GM04503 (cell line): ENCODE measurements around the gene WDR90.

Experiments
- DNase-seq: peaks from one replicate; pipeline ENCODE4 v3.0.0-alpha.2; 2012; ENCODE audit warnings: low read depth

The WDR90 gene

GRCh38 chr16:660459-661183, 11.5 kb downstream of the WDR90 start:
- DNase-seq: no peak

GRCh38 chr16:661184-661821, 12.1 kb downstream of the WDR90 start:
- no peak for DNase-seq

- DNase-seq: no peak
Measured at GRCh38 chr16:662095-662494, 12.9 kb downstream of the WDR90 start.

- no peak for DNase-seq
Measured at GRCh38 chr16:662597-662996, 13.4 kb downstream of the WDR90 start.

DNA sequence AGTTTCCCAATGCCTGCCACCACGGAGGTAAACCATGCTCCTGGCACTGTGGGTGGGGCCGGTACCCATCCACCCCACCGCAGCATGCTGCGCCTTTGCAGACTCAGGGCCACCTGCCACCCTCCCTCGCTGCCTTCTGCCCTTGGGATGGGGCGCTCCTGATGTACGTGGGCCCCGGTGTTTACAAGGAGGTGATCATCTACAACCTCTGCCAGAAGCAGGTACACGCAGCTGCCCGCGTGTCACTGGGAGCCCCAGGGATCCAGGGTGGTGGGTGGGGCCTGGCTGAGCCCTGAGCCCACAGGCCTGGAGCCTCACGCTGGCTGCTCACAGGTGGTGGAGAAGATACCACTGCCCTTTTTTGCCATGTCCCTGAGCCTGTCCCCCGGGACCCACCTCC, 17.4 kb downstream of the WDR90 start:
- DNase-seq: no peak

GRCh38 chr16:667113-667779, 18.1 kb downstream of the WDR90 start:
- DNase-seq: no peak

DNA sequence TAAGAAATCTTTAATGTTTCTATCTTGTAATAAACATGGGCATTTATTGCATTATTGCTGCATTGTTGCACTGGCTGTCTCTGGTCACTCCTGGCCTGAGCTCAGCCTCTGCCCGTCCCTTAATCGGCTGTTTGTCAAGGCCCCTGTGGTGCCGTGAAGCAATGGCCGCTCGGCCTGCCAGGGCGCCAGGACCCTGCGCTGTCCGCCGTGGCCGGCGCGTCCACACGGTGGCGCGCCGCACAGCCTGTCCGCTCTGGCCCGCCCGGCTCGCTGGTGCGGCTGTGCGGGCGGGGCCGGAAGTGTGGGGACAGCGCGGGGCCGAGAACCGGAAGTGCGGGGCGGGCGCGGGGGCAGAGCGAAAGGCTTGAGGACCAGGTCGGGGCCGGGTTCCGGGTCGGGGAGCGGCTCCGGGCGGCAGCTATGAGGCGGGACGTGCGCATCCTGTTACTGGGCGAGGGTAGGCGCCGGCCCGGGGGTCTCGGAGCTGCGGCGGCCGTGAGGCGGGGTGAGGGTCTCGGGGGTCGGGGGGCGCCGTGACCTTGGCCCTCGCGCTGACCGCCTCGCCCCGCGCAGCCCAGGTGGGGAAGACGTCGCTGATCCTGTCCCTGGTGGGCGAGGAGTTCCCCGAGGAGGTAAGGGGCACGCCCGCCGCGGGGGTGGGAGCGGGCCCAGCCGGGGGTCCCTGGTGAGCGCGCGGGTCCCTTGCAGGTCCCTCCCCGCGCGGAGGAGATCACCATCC, 18.8 kb downstream of the WDR90 start, which contains the start of gene RHOT2:
TSS of gene RHOT2 (plus strand) at position 353 of the 739 bp plus-strand sequence. CDS start at position 421, 68 bp downstream.
- no peak for DNase-seq

- no peak for DNase-seq
Measured at GRCh38 chr16:668519-669171, 19.5 kb downstream of the WDR90 start.

DNA sequence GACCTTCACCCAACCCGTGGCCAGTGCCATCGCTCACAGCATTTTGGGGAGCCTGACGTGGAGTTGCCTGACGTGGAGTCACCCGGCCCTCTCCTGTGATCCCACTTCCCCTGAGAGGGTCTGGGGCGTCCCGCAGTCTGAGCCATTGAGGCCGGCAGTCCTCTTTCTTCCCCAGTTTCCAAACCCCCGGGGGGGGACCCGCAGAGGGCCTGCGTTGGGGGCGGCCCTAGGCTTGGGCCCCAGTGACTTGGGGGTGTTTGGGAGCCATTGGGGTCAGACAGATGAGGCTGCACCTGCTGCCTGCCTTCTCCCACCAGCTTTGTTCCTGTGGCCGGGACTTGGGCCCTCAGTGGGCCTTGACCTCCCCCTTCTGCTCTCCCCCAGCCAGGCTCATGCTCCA, 20.5 kb downstream of the WDR90 start:
- no peak for DNase-seq

DNA sequence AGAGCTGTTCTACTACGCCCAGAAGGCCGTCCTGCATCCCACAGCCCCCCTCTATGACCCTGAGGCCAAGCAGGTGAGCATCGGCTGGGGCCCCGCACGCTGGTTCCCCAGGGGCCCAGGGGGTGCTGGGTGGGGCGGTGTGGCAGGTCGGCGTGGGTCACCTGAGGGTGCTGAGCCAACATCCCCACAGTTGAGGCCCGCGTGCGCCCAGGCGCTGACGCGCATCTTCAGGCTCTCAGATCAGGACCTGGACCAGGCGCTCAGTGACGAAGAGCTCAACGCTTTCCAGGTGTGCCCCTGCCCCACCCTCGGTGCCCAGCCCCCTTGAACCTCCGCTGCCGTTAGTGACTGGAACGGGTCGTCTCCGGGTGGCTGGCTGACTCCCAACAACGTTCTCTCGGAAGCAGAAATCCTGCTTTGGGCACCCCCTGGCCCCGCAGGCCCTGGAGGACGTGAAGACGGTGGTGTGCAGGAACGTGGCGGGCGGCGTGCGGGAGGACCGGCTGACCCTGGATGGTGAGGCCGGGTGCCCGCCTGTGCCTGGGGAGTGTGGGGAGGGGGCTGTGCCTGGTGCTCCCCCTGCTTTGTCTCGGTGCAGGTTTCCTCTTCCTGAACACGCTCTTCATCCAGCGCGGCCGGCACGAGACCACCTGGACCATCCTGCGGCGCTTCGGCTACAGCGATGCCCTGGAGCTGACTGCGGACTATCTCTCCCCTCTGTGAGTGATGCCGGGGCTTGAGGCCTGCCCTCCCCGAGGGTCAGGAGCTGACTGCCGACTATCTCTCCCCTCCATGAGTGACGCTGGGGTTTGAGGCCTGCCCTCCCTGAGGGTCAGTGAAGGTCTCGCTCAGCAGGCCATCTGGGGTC, 21.6 kb downstream of the WDR90 start:
- DNase-seq: no peak

DNA sequence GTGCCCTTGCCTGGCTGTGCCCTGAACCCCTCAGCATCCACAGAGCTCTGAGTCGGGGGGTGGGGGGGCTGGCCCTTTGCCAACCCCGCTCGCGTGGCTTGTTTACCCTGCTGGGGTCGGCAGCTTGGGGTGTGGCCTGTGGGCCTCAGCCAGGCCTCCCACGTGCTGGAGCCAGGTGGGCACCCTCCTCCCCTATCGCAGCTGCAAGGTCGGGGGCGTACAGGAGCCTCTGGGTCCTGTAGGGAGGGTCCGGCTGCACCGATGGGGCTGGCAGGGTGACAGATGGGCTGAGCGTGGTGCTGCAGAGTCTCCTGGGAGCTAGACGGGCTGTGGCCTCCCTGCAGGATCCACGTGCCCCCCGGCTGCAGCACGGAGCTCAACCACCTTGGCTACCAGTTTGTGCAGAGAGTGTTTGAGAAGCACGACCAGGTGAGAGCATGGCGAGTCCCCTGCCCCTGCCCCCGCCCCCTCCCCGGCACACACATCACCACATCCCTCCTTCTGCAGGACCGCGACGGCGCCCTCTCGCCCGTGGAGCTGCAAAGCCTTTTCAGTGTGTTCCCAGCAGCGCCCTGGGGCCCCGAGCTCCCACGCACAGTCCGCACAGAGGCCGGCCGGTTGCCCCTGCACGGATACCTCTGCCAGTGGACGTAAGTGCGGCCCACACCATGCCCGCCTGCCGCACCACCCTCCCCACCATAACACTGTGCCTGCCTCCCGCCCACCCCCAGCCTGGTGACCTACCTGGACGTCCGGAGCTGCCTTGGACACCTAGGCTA, 22.4 kb downstream of the WDR90 start:
- no peak for DNase-seq

DNA sequence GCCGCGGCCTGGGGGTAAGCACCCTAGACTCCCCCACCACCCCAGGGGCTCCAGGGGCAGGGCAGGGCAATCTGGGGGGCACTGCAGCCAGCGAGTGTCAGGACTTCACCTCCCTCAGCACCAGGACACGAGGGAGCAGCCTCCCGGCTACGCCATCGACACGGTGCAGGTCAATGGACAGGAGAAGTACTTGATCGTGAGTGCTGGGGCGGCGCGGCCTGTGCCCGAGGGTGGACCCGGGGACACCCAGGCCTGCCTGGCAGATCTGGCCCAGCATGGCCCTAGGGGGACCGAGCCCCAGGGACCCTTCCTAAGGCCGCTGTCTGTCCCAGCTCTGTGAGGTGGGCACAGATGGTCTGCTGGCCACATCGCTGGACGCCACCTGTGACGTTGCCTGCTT, 23.2 kb downstream of the WDR90 start:
- no peak for DNase-seq

GRCh38 chr16:672851-673250, 23.7 kb downstream of the WDR90 start:
- no peak for DNase-seq

- DNase-seq: no peak
Measured at GRCh38 chr16:673399-673991, 24.3 kb downstream of the WDR90 start.

- DNase-seq: no peak
Measured at GRCh38 chr16:674214-674881, 25.2 kb downstream of the WDR90 start.

- DNase-seq: no peak
Measured at GRCh38 chr16:674968-675883, 26.1 kb downstream of the WDR90 start, which contains the start of gene RHBDL1. Gene RHBDL1, plus strand, starts transcription at chr16:675671. Its CDS starts 120 bp downstream, at chr16:675791.

GRCh38 chr16:675884-676564, 26.9 kb downstream of the WDR90 start:
- DNase-seq: no peak

DNA sequence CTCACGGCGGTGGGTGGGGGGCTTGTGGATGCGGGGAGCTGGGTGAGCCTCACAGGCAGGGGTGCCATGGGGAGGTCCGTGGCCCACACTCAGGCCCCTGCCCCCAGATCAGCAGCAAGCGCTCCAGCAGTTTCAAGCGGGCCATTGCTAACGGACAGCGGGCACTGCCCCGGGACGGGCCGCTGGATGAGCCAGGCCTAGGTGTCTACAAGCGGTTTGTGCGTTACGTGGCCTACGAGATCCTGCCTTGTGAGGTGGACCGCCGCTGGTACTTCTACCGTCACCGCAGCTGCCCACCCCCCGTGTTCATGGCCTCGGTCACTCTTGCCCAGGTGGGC, 27.4 kb downstream of the WDR90 start:
- no peak for DNase-seq
